Upper lobe of left lung (tissue), 4 donors: Measurements from ENCODE around the gene RERE.

ENCODE experiments used
- CTCF ChIP-seq, 6 experiments: fragments of 450-650 bp in 4 of 6; fragments of 200-600 bp in 2 of 6; sonication (generic) in 2 of 6; IDR thresholded peaks; one replicate each; pipeline ENCODE4 v1.5.1; 2016 to 2019; ENCODE audit warnings: antibody characterized with exemption in 6 of 6
- EP300 ChIP-seq, 4 donors: sonication (generic); formaldehyde crosslinking; IDR thresholded peaks; one replicate each; pipeline ENCODE4 v1.5.1; 2017; ENCODE audit warnings: antibody characterized with exemption in 4 of 4, control low read depth in 2 of 4

GRCh38 chr1:8816831-8817411 is 519 bp downstream of the RERE start:
- TF ChIP-seq EP300 (IDR thresholded peaks at IDR 0.05) = no peak
- TF ChIP-seq CTCF (IDR thresholded peaks at IDR 0.05) = no peak
